GM21423 (cell line): ENCODE data around the gene PIK3AP1.
"Not testable (repeated sequence)": the region's sequence is repeated elsewhere in the genome, so short reads cannot be mapped to it uniquely, and the experiment has no call there.

ENCODE experiments used
- ATAC-seq: cut with Tn5 transposase; IDR thresholded peaks from one replicate; pipeline ENCODE4 v1.9.1; 2021; ENCODE audit warnings: mild to moderate bottlenecking, moderate library complexity; ENCODE audit not compliant: unreplicated experiment

The PIK3AP1 gene

GRCh38 chr10:96720422-96721206 is at the start of gene PIK3AP1:
Gene PIK3AP1, minus strand, starts transcription at chr10:96720514. Its CDS starts 120 bp downstream, at chr10:96720394.
- peak; percentile 57 for ATAC-seq

GRCh38 chr10:96768136-96768535 is 47.8 kb upstream of the PIK3AP1 start:
- no peak for ATAC-seq

GRCh38 chr10:96767611-96768010 is 47.3 kb upstream of the PIK3AP1 start:
- ATAC-seq = no peak

GRCh38 chr10:96765406-96766240 is 45.3 kb upstream of the PIK3AP1 start:
- ATAC-seq = no peak

GRCh38 chr10:96764425-96765060 is 44.2 kb upstream of the PIK3AP1 start:
- ATAC-seq = no peak

- ATAC-seq = peak; percentile 93
Observed at GRCh38 chr10:96758423-96758822, 38.1 kb upstream of the PIK3AP1 start.

- peak; percentile 33 for ATAC-seq
Observed at GRCh38 chr10:96756111-96756903, 36.0 kb upstream of the PIK3AP1 start.

GRCh38 chr10:96753956-96754355 is 33.6 kb upstream of the PIK3AP1 start:
- ATAC-seq = no peak

- no peak for ATAC-seq
Observed at GRCh38 chr10:96752375-96752774, 32.1 kb upstream of the PIK3AP1 start.

- ATAC-seq = not testable (repeated sequence)
Observed at GRCh38 chr10:96750316-96750715, 30.0 kb upstream of the PIK3AP1 start.

GRCh38 chr10:96747734-96748550 is 27.6 kb upstream of the PIK3AP1 start:
- ATAC-seq = peak; percentile 75

GRCh38 chr10:96746503-96746902 is 26.2 kb upstream of the PIK3AP1 start:
- no peak for ATAC-seq

- ATAC-seq = no peak
Observed at GRCh38 chr10:96745950-96746349, 25.6 kb upstream of the PIK3AP1 start.

GRCh38 chr10:96743988-96744585 is 23.8 kb upstream of the PIK3AP1 start:
- ATAC-seq = no peak

GRCh38 chr10:96741557-96741956 is 21.2 kb upstream of the PIK3AP1 start:
- not testable (repeated sequence) for ATAC-seq

GRCh38 chr10:96740579-96741281 is 20.4 kb upstream of the PIK3AP1 start:
- ATAC-seq = no peak

GRCh38 chr10:96740141-96740540 is 19.8 kb upstream of the PIK3AP1 start:
- ATAC-seq = no peak

GRCh38 chr10:96737307-96737902 is 17.1 kb upstream of the PIK3AP1 start:
- ATAC-seq = peak; percentile 67
